Cardiac muscle cell (in vitro differentiated cells and primary cell): ENCODE measurements around the gene HLA-DOB. TPM values are rescaled to one million over a fixed set of nuclear protein-coding genes. Genes with fewer than 3 reads are reported as not detected.

Experiments
- DNase-seq, 2 donors: peaks; one replicate each; pipeline versions ENCODE4 v3.0.0 to v3.0.0-alpha.2; 2010 to 2017; ENCODE audit warnings: low read depth in 1 of 2, low spot score in 1 of 2
- H3K27ac ChIP-seq: fragments of 200-600 bp; sonication (generic); 2 replicates; pipeline ENCODE4 v1.5.1; 2016
- H3K27me3 ChIP-seq: fragments of 200-600 bp; sonication (generic); 2 replicates; pipeline ENCODE4 v1.6.0; 2016; ENCODE audit warnings: control low read depth
- H3K36me3 ChIP-seq: fragments of 200-600 bp; sonication (generic); 2 replicates; pipeline ENCODE4 v1.5.1; 2016; ENCODE audit warnings: control low read depth
- H3K4me1 ChIP-seq: fragments of 200-600 bp; sonication (generic); 2 replicates; pipeline ENCODE4 v1.8.1; 2017; ENCODE audit warnings: low read depth, mild to moderate bottlenecking, mixed run types
- H3K4me3 ChIP-seq: fragments of 200-600 bp; sonication (generic); 2 replicates; pipeline ENCODE4 v1.5.1; 2016; ENCODE audit warnings: mild to moderate bottlenecking
- H3K9me3 ChIP-seq: fragments of 200-600 bp; sonication (generic); 2 replicates; pipeline ENCODE4 v1.5.1; 2017; ENCODE audit warnings: low read depth, mild to moderate bottlenecking, control low read depth
- polyA plus RNA-seq: library from polyadenylated mRNA; unstranded; fragments of >200 nt; fragmentation: Nextera tagmentation; extraction: Ambion mirVana; gene quantifications from 2 replicates; pipeline ENCODE4 v1.2.1, GENCODE V29; 2016
- total RNA-seq: library from RNA; depleted of rRNA; stranded (reverse); fragments of >200 nt; gene quantifications from 2 replicates; pipeline ENCODE4 v1.2.3, GENCODE V29; 2016
- TF ChIP-seq, protein P1 (sequence below): IDR thresholded peaks from 2 replicates; pipeline ENCODE4 v1.5.1; 2012; ENCODE audit warnings: low read depth, mild to moderate bottlenecking, low read length

HLA-DOB gene
- total and polyA plus RNA-seq, 2 experiments from 2014 or later, result not detected

- no peak overlapping the region for H3K4me3 ChIP-seq
- peak in 1 of 2 donors; percentile 45 for DNase-seq
- H3K36me3 ChIP-seq, result no peaks in the 10 kb centered on the region
- H3K27ac ChIP-seq, result no peak overlapping the region
- H3K27me3 ChIP-seq, result peaks cover 64% of the 10 kb centered on the region
- TF ChIP-seq, protein P1, sequence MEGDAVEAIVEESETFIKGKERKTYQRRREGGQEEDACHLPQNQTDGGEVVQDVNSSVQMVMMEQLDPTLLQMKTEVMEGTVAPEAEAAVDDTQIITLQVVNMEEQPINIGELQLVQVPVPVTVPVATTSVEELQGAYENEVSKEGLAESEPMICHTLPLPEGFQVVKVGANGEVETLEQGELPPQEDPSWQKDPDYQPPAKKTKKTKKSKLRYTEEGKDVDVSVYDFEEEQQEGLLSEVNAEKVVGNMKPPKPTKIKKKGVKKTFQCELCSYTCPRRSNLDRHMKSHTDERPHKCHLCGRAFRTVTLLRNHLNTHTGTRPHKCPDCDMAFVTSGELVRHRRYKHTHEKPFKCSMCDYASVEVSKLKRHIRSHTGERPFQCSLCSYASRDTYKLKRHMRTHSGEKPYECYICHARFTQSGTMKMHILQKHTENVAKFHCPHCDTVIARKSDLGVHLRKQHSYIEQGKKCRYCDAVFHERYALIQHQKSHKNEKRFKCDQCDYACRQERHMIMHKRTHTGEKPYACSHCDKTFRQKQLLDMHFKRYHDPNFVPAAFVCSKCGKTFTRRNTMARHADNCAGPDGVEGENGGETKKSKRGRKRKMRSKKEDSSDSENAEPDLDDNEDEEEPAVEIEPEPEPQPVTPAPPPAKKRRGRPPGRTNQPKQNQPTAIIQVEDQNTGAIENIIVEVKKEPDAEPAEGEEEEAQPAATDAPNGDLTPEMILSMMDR, result no peak
- H3K9me3 ChIP-seq, result no peaks in the 10 kb centered on the region
- H3K4me1 ChIP-seq, result peaks cover 13% of the 10 kb centered on the region
These were observed 40.5 kb upstream of the HLA-DOB start for GRCh38 chr6:32857156-32857891.

- H3K27ac ChIP-seq, result no peak overlapping the region
- peaks cover 13% of the 10 kb centered on the region for H3K4me1 ChIP-seq
- H3K36me3 ChIP-seq, result no peaks in the 10 kb centered on the region
- TF ChIP-seq, protein P1, result no peak
- H3K4me3 ChIP-seq, result no peak overlapping the region
- peaks cover 81% of the 10 kb centered on the region for H3K27me3 ChIP-seq
- H3K9me3 ChIP-seq, result no peaks in the 10 kb centered on the region
- DNase-seq, result no peak
These were observed 38.8 kb upstream of the HLA-DOB start for GRCh38 chr6:32855467-32856174.

- Histone ChIP-seq H3K4me3 (peak overlapping the region; percentile 56), H3K36me3 (no peaks in the 10 kb centered on the region), H3K4me1 (peaks cover 13% of the 10 kb centered on the region), H3K27me3 (peaks cover 88% of the 10 kb centered on the region), H3K9me3 (no peaks in the 10 kb centered on the region), H3K27ac (no peak overlapping the region)
- TF ChIP-seq, protein P1, result no peak
- DNase-seq, result peak in 1 of 2 donors; percentile 47
These were observed 37.8 kb upstream of the HLA-DOB start for GRCh38 chr6:32854376-32855178.

- Histone ChIP-seq H3K36me3 (no peaks in the 10 kb centered on the region), H3K9me3 (no peaks in the 10 kb centered on the region), H3K27me3 (peaks cover 89% of the 10 kb centered on the region), H3K4me3 (peak within 1 kb of the TSS; percentile 56), H3K27ac (no peak within 1 kb of the TSS), H3K4me1 (peaks cover 13% of the 10 kb centered on the region)
- TF ChIP-seq, protein P1, result peak; percentile 80
- DNase-seq, result peak; percentile 93 to 94
These were observed 37.0 kb upstream of the HLA-DOB start, which contains the start of the genes PSMB9 and TAP1 for GRCh38 chr6:32853541-32854375. TSS of gene PSMB9 (plus strand) at chr6:32854192. CDS start at chr6:32854230, 38 bp downstream. TSS of gene TAP1 (minus strand) at chr6:32853704. CDS start at chr6:32853636, 68 bp downstream.
